GM19351 (cell line): ENCODE measurements around the gene DUSP14.
"Not testable (repeated sequence)": the region's sequence is repeated elsewhere in the genome, so short reads cannot be mapped to it uniquely, and the experiment has no call there.

ENCODE experiments used
- ATAC-seq: cut with Tn5 transposase; IDR thresholded peaks from one replicate; pipeline ENCODE4 v1.9.1; 2021; ENCODE audit warnings: mild to moderate bottlenecking, moderate library complexity; ENCODE audit not compliant: unreplicated experiment

Gene DUSP14

DNA sequence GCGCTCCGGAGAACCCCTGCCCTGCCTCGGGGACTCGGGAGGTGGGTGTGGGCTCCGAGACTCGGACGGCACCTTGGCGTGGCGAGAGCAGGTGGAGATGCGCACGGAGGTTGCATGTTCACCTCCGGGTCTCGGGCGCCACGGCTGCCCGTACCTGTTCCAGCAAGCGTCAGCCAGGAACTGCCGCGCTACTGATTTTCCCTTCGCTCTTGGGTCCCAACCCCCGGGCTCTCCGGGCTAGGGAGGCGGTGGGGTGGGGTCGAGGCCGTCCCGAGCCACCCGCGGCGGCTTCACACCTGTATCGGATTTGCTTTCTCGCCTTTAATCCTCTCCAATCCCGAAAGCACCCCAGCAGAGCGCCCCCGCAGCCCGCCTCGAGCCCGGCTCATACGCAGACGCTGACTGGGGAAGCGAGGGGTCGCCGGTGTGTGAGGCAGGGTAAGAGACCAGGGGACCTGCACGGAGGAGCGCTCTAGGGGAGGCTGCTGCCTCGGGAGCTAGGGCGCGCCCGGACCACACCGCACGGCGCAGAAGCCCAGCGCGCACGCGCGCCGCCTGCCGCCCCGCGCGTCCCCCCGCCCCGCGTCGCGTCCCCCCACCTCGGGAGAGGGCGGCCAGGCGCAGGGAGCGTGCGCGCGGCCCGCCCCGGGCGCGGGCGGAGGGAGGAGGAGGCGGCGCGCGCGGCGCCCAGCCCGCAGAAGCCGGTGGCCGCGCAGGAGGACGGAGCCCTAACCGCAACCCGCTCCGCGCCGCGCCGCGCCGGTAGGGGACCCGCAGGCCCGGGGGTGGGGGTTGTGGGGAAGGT lies at the start of gene DUSP14:
DUSP14 (plus strand) TSS at position 695 of the 805 bp plus-strand sequence. CDS start 22,382 bp downstream, outside the sequence.
- peak; percentile 71 for ATAC-seq

DNA sequence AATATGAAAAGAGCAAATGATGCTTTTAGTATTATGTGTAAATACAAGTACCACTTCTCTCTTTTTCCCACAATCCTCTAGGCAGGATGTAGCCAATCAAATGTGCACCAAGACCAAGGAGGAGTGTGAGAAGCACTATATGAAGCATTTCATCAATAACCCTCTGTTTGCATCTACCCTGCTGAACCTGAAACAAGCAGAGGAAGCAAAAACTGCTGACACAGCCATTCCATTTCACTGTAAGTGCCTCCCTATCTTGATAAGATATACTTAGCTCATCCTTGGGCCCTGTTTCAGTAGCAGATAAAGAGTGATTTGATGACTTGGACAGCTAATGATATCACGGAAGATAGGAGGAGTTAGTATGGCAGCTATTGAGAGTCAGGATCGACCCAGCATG lies 49.3 kb upstream of the DUSP14 start:
- ATAC-seq, result no peak

- not testable (repeated sequence) for ATAC-seq
These were observed 48.2 kb upstream of the DUSP14 start for GRCh38 chr17:37441369-37442014.

- ATAC-seq, result no peak
These were observed 43.7 kb upstream of the DUSP14 start for GRCh38 chr17:37446027-37446426.

DNA sequence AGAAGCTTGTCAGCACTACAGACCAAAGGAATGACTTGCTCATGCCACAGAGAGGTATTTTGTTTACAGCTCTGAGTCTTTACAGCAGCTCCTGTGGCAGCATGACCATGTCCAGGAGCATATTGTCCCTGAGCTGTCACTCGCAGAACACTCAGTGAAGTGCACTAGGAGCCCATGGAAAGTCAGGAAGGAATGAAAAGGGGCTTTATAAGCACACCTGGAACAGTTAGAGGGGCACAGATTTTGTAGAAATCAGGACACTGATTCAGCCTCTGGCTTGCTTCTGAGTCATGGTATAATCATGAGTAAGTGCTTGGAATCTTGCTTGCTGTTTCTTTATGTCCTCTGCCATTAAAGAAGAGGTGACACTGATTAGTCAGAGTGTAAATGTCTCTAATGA lies 42.0 kb upstream of the DUSP14 start:
- no peak for ATAC-seq

DNA sequence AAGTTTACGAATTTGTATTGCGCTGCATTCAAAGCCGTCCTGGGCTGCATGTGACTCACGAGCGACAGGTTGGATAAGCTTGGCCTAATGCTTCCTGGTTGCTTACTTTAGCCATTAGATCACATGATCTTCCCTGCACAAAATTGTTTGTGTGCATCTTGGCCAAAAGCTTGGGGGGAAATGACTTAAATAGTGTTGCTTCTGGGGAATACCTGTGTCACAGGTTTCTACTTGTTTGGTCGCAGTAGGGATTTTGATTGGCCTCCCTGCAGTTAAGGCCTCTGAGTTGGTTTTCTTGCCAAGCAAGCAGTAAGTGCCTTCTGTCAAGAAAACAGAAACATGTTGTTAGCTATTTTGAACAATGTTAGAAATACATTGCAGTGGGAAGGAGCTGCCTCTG lies 39.6 kb upstream of the DUSP14 start:
- ATAC-seq, result no peak

DNA sequence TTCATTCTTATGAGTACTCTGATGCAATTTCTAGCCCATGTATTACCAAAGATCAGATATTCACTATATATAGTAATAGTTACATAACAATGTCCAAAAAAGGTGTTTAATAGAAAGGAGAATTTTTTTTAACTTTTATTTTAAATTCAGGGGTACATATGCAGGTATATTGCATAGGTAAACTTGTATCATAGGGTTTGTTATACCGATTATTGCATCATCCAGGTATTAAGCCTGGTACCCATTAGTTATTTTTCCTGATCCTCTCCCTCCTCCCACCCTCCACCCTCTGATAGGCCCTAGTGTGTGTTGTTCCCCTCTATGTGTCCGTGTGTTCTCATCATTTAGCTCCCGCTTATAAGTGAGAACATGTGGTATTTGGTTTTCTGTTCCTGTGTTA lies 31.9 kb upstream of the DUSP14 start:
- not testable (repeated sequence) for ATAC-seq

- ATAC-seq, result no peak
These were observed 30.9 kb upstream of the DUSP14 start for GRCh38 chr17:37458805-37459204.

- ATAC-seq, result no peak
These were observed 28.0 kb upstream of the DUSP14 start for GRCh38 chr17:37461668-37462067.

DNA sequence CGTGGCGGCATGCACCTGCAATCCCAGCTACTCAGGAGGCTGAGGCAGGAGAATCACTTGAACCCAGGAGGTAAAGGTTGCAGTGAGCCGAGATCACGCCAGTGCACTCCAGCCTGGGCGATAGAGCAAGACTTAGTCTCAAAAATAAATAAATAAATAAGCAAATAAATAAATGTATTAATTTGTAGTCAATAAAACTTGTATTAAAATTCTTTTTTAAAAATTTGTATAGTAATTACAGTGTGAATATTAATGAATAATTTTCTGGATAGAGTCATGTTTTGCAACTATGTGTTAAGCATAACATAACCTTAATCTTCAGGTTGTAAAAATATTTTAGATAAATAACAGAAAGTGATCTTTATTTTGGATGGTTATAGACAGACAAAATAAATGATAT lies 27.2 kb upstream of the DUSP14 start:
- ATAC-seq, result no peak

DNA sequence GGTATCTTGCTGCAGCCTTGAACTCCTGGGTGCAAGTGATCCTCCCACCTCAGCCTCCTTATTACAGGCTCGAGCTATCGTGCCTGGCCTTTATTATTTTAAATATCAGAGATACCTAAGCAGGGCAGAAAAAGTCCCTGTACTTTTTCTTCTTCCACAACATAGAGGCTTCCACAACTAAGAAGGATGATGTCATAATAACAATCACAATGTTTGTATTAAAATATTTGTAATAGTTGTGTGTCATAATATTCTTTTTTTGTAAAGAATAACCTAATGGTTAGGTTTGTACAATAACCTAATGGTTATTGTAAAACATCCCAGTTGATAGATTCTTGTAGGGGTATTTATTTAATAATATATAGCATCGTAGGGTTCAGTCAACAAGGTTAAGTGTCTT lies 26.7 kb upstream of the DUSP14 start:
- no peak for ATAC-seq

DNA sequence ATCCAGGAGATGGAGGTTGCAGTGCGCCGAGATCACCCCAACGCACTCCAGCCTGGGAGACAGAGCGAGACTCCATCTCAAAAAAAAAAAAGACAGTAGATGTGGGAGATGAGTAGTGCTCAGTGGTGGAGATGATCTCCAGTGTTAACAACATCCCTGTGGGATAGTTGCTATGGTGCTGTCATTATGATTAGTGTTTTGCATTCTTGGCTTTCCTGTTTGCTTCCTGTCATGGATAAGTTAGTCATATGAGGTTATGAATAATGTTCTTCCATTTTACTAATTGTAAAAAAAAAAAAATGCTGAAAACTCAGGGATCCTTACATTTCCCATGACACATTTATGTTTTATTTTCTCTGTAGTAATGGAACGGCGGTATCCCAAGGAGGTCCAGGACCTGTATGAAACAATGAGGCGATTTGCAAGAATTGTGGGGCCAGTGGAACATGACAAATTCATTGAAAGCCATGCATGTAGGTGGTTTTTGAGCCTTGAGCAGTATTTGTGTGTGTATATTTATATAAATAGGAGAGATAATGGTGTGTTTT lies 24.5 kb upstream of the DUSP14 start:
- ATAC-seq, result no peak

DNA sequence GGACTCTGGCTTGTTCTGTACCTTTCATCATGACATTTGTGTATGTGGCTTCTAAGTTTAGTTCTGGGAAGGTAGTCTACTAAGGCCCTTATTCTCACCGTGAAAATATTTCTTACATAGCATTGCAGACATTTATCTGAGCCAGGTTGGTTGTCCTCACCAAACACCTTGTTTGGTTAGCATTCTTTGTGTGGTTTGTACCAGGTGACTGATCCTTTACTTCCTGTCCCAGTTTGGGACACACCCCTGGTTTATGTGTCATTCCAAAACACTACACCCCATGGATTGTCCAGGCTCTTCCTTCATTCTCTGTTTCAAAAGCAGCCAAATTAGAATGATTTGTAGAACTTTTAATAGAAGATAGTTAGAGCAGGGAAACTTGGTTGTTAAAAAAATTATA lies 23.2 kb upstream of the DUSP14 start:
- ATAC-seq, result no peak

DNA sequence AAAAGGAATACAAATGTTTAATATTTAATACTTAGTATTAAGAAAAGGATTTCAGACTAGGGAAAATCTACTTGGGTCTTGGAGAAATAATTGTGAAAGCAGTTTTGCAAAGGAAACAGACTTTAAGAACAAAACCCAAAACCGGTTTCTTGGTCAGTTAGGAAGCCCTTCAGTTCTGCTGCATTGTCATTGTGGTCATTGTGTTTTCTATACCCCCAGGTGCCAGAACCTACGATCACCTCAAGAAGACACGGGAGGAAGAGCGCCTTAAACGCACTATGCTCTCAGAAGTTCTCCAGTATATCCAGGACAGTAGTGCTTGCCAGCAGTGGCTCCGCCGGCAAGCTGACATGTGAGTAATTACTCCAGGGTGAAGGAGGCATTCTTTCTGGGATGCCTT lies 19.5 kb upstream of the DUSP14 start:
- ATAC-seq, result no peak

- no peak for ATAC-seq
These were observed 13.8 kb upstream of the DUSP14 start for GRCh38 chr17:37475731-37476420.

- ATAC-seq, result no peak
These were observed 13.1 kb upstream of the DUSP14 start for GRCh38 chr17:37476431-37477120.

GRCh38 chr17:37478187-37478586 lies 11.5 kb upstream of the DUSP14 start:
- no peak for ATAC-seq

DNA sequence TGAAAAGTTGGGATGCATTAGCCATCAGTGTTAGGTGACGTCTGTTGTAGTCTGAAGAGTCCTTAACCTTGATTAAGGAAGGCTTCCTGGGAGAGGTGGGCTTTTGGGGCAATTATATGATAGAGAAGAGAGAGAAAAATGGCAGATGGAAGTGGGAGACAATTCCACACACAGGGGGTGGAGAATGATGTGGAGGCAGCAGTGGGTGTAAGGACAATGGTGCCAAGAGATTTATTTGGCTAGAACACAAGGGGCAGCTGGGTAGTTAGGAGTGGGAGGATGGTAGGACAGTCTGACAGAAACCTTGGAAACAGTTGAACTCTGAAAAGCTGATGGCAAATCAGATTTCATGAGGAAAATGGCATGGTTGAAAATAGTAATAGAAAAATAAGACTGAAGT lies 10.7 kb upstream of the DUSP14 start:
- ATAC-seq, result no peak

GRCh38 chr17:37480427-37480826 lies 9.3 kb upstream of the DUSP14 start:
- no peak for ATAC-seq

- ATAC-seq, result no peak
These were observed 8.6 kb upstream of the DUSP14 start for GRCh38 chr17:37481001-37481665.
